GM12865 (cell line): ENCODE data around the gene HPSE2.
"Not testable (repeated sequence)": the region's sequence is repeated elsewhere in the genome, so short reads cannot be mapped to it uniquely, and the experiment has no call there.

Source experiments
- DNase-seq: peaks from one replicate; pipeline ENCODE4 v3.0.0; 2010; ENCODE audit warnings: low read depth
- H3K4me3 ChIP-seq: 2 replicates; pipeline ENCODE4 v1.5.1; 2011; ENCODE audit warnings: mild to moderate bottlenecking, low read depth, low read length, control low read depth
- CTCF ChIP-seq: IDR thresholded peaks from 2 replicates; pipeline ENCODE4 v1.5.1; 2011; ENCODE audit warnings: low read length, control low read depth, low read depth, inconsistent platforms; ENCODE audit not compliant: insufficient read depth; ENCODE audit errors: missing control alignments

Gene HPSE2

GRCh38 chr10:98560565-98560964, 675.1 kb downstream of the HPSE2 start:
- TF ChIP-seq CTCF, result no peak
- no peak overlapping the region for H3K4me3 ChIP-seq
- no peak for DNase-seq

- no peak for TF ChIP-seq CTCF
- no peak overlapping the region for H3K4me3 ChIP-seq
- DNase-seq, result no peak
Measured at GRCh38 chr10:98556061-98556460, 679.6 kb downstream of the HPSE2 start.

GRCh38 chr10:98555021-98555619, 680.5 kb downstream of the HPSE2 start:
- H3K4me3 ChIP-seq, result no peak overlapping the region

GRCh38 chr10:98541561-98541960, 694.1 kb downstream of the HPSE2 start:
- not testable (repeated sequence) for DNase-seq, H3K4me3 ChIP-seq

More at GRCh38 chr10:98555021-98555619, 680.5 kb downstream of the HPSE2 start:
- no peak for TF ChIP-seq CTCF
- DNase-seq, result no peak

GRCh38 chr10:98539578-98539977, 696.1 kb downstream of the HPSE2 start:
- no peak for DNase-seq
- no peak for TF ChIP-seq CTCF
- H3K4me3 ChIP-seq, result no peak overlapping the region

- no peak for DNase-seq
- no peak for TF ChIP-seq CTCF
- H3K4me3 ChIP-seq, result no peak overlapping the region
Measured at GRCh38 chr10:98538472-98538871, 697.2 kb downstream of the HPSE2 start.

GRCh38 chr10:98536551-98536950, 699.1 kb downstream of the HPSE2 start:
- DNase-seq, result no peak
- no peak for TF ChIP-seq CTCF
- H3K4me3 ChIP-seq, result no peak overlapping the region
